Activated CD4-positive, alpha-beta T cell treated with anti-CD3 and anti-CD28 coated beads, Interleukin-2, amount 10 ng/mL, durations not matched to agents 7 days and 5 days (primary cell): ENCODE measurements around the gene NACA. TPM values are rescaled to one million over a fixed set of nuclear protein-coding genes. Genes with fewer than 3 reads are reported as not detected.
"Not testable (repeated sequence)": the region's sequence is repeated elsewhere in the genome, so short reads cannot be mapped to it uniquely, and the experiment has no call there.

Experiments
- CTCF ChIA-PET: fragments of 350-600 bp; sonication (Branson Sonifier 250); formaldehyde crosslinking; loops from one replicate; lab custom pipeline; 2021; ENCODE audit warnings: antibody characterized with exemption; lab: Charles Lee
- POLR2A ChIA-PET: fragments of 350-600 bp; sonication (Branson Sonifier 250); formaldehyde crosslinking; loops from one replicate; lab custom pipeline; 2021; ENCODE audit warnings: antibody characterized with exemption; lab: Charles Lee
- DNase-seq: peaks from one replicate; pipeline ENCODE4 v3.0.0-alpha.2; 2020
- H3K27ac Mint-ChIP-seq: one replicate; pipeline ENCODE4 v1.8.0; 2021; ENCODE audit warnings: mild to moderate bottlenecking, moderate library complexity, mixed read lengths
- H3K27me3 Mint-ChIP-seq: one replicate; pipeline ENCODE4 v1.8.0; 2021; ENCODE audit warnings: mixed read lengths
- H3K36me3 Mint-ChIP-seq: one replicate; pipeline ENCODE4 v1.8.0; 2021; ENCODE audit warnings: low read depth, mixed read lengths
- H3K4me1 Mint-ChIP-seq: one replicate; pipeline ENCODE4 v1.8.0; 2021; ENCODE audit warnings: mixed read lengths
- H3K4me3 Mint-ChIP-seq: one replicate; pipeline ENCODE4 v1.8.0; 2021; ENCODE audit warnings: mild to moderate bottlenecking, moderate library complexity, mixed read lengths
- H3K9me3 Mint-ChIP-seq: one replicate; pipeline ENCODE4 v1.8.0; 2021; ENCODE audit warnings: mixed read lengths
- total RNA-seq, 2 experiments: library from RNA; stranded (reverse); gene quantifications; one replicate each; pipeline ENCODE4 v1.2.3, GENCODE V29; 2021

The NACA gene
- 100 to 1,000 TPM; 805 to 843 TPM for total RNA-seq

- Mint-ChIP-seq H3K27ac (peak within 1 kb of the TSS; percentile 98), H3K36me3 (peaks cover 69% of the 10 kb centered on the region), H3K4me1 (peaks cover 48% of the 10 kb centered on the region), H3K4me3 (peak within 1 kb of the TSS; percentile 95), H3K9me3 (no peaks in the 10 kb centered on the region), H3K27me3 (no peaks in the 10 kb centered on the region)
- CTCF ChIA-PET = interaction anchor here (0.6 to 1.3 kb wide), 4 partner anchors 8 to 276 kb away, joined by 3 to 6 read pairs (median 4); no protein-coding TSS in a partner anchor
- POLR2A ChIA-PET = interaction anchor here (0.6 to 1.2 kb wide), 8 partner anchors 15 to 90 kb away, joined by 3 to 8 read pairs (median 4); partner anchors contain the start of gene PTGES3
- peak; percentile 100 for DNase-seq
Measured at GRCh38 chr12:56724972-56725722, at the start of gene NACA. Gene NACA, minus strand, starts transcription at chr12:56725299. Its CDS starts 778 bp downstream, at chr12:56724521.

DNA sequence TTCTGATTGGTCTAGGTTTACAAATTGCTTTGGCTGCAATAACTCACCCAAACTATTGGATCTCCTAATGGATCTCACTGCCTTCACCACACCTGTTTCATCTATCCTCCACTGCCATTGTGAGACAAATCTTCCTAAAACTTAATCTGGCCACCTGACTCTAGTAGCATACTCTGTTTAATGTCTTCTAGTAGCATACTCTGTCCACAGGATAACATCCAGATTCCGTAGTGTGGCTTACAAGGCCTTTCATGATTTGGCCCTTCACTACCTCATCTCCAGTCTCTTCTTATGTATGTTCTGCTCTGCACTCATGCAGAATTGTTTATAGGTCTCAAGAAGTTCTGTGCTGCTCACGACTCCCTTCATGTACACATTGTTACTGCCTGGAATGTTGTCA, 48.0 kb upstream of the NACA start:
- CTCF ChIA-PET = no interaction called here
- Mint-ChIP-seq H3K27ac (no peak overlapping the region), H3K9me3 (no peaks in the 10 kb centered on the region), H3K4me1 (no peaks in the 10 kb centered on the region), H3K27me3 (no peaks in the 10 kb centered on the region), H3K36me3 (no peaks in the 10 kb centered on the region), H3K4me3 (no peak overlapping the region)
- no peak for DNase-seq
- POLR2A ChIA-PET = no interaction called here

- Mint-ChIP-seq H3K27ac (no peak overlapping the region), H3K36me3 (no peaks in the 10 kb centered on the region), H3K27me3 (no peaks in the 10 kb centered on the region), H3K4me3 (no peak overlapping the region), H3K4me1 (no peaks in the 10 kb centered on the region), H3K9me3 (no peaks in the 10 kb centered on the region)
- CTCF ChIA-PET = no interaction called here
- POLR2A ChIA-PET = no interaction called here
- DNase-seq = no peak
Measured at GRCh38 chr12:56772625-56773024, 47.5 kb upstream of the NACA start.

- ChIA-PET POLR2A (no interaction called here), CTCF (interaction anchor here (0.6 to 1.6 kb wide), 4 partner anchors 10 to 244 kb away, joined by 3 to 8 read pairs (median 4); no protein-coding TSS in a partner anchor)
- Mint-ChIP-seq H3K9me3 (no peaks in the 10 kb centered on the region), H3K27ac (no peak overlapping the region), H3K36me3 (no peaks in the 10 kb centered on the region), H3K4me1 (no peaks in the 10 kb centered on the region), H3K27me3 (no peaks in the 10 kb centered on the region), H3K4me3 (no peak overlapping the region)
- DNase-seq = no peak
Measured at GRCh38 chr12:56769868-56770267, 44.8 kb upstream of the NACA start.

- Mint-ChIP-seq H3K4me3 (no peak overlapping the region), H3K36me3 (no peaks in the 10 kb centered on the region), H3K9me3 (no peaks in the 10 kb centered on the region), H3K27ac (no peak overlapping the region), H3K4me1 (no peaks in the 10 kb centered on the region), H3K27me3 (no peaks in the 10 kb centered on the region)
- no peak for DNase-seq
- ChIA-PET CTCF (interaction anchor here (0.7 to 0.8 kb wide), 2 partner anchors 84 to 233 kb away, joined by 3 read pairs; no protein-coding TSS in a partner anchor), POLR2A (no interaction called here)
Measured at GRCh38 chr12:56768424-56768823, 43.3 kb upstream of the NACA start.

DNA sequence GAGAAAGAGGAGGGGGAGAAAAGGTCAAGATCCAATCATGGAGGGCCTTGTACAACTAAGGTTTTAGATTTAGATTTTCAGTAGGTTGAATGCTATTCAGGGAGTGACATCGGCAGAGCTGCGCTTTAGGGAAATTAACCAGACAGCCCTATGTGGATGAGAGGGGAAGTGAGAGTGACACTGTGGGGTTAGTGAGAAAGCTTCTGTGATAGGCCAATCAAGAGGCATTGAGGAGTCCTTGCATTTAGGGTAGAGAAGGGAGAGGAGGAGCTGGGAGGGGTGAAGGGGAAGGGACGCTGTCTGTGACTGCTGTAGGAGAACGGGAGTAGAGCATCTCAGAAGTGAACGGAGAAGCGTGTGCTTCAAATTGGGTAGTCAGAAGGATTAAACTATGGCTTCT, 41.4 kb upstream of the NACA start:
- no peak for DNase-seq
- no peak overlapping the region for H3K27ac Mint-ChIP-seq
- H3K4me3 Mint-ChIP-seq = no peak overlapping the region
- H3K4me1 Mint-ChIP-seq = no peaks in the 10 kb centered on the region
- ChIA-PET CTCF (no interaction called here), POLR2A (no interaction called here)
- no peaks in the 10 kb centered on the region for H3K27me3 Mint-ChIP-seq
- no peaks in the 10 kb centered on the region for H3K9me3 Mint-ChIP-seq
- H3K36me3 Mint-ChIP-seq = no peaks in the 10 kb centered on the region

- H3K27ac Mint-ChIP-seq = no peak overlapping the region
Measured at GRCh38 chr12:56763753-56764657, 38.9 kb upstream of the NACA start.

GRCh38 chr12:56761812-56762211, 36.7 kb upstream of the NACA start:
- H3K27me3 Mint-ChIP-seq = no peaks in the 10 kb centered on the region
- peaks cover 5% of the 10 kb centered on the region for H3K4me1 Mint-ChIP-seq
- H3K27ac Mint-ChIP-seq = no peak overlapping the region
- no peak overlapping the region for H3K4me3 Mint-ChIP-seq
- ChIA-PET POLR2A (no interaction called here), CTCF (interaction anchor here (0.9 to 1.1 kb wide), 2 partner anchors 225 to 235 kb away, joined by 3 to 6 read pairs; no protein-coding TSS in a partner anchor)
- H3K9me3 Mint-ChIP-seq = peaks cover 8% of the 10 kb centered on the region
- no peak for DNase-seq
- no peaks in the 10 kb centered on the region for H3K36me3 Mint-ChIP-seq

More at GRCh38 chr12:56763753-56764657, 38.9 kb upstream of the NACA start:
- Mint-ChIP-seq H3K4me3 (no peak overlapping the region), H3K9me3 (peaks cover 2% of the 10 kb centered on the region), H3K4me1 (no peaks in the 10 kb centered on the region), H3K27me3 (no peaks in the 10 kb centered on the region), H3K36me3 (no peaks in the 10 kb centered on the region)
- no peak for DNase-seq
- ChIA-PET CTCF (interaction anchor here (0.7 to 1.4 kb wide), 5 partner anchors 9 to 560 kb away, joined by 3 to 5 read pairs (median 4); a partner anchor contains a TSS), POLR2A (interaction anchor here (0.6 kb wide), 1 partner anchor 76 kb away, joined by 6 read pairs; the partner anchor contains the start of gene PTGES3)

GRCh38 chr12:56760460-56760859, 35.4 kb upstream of the NACA start:
- POLR2A ChIA-PET = no interaction called here
- H3K36me3 Mint-ChIP-seq = no peaks in the 10 kb centered on the region
- CTCF ChIA-PET = interaction anchor here (1.2 to 1.6 kb wide), 3 partner anchors 9 to 241 kb away, joined by 3 to 8 read pairs (median 5); no protein-coding TSS in a partner anchor
- no peaks in the 10 kb centered on the region for H3K27me3 Mint-ChIP-seq
- peaks cover 8% of the 10 kb centered on the region for H3K9me3 Mint-ChIP-seq
- peaks cover 10% of the 10 kb centered on the region for H3K4me1 Mint-ChIP-seq
- no peak overlapping the region for H3K4me3 Mint-ChIP-seq
- H3K27ac Mint-ChIP-seq = no peak overlapping the region
- no peak for DNase-seq

- no peak overlapping the region for H3K27ac Mint-ChIP-seq
- H3K4me3 Mint-ChIP-seq = no peak overlapping the region
- ChIA-PET POLR2A (no interaction called here), CTCF (interaction anchor here (0.6 to 1.6 kb wide), 4 partner anchors 10 to 242 kb away, joined by 3 to 8 read pairs (median 4); no protein-coding TSS in a partner anchor)
- H3K4me1 Mint-ChIP-seq = peaks cover 12% of the 10 kb centered on the region
- H3K36me3 Mint-ChIP-seq = no peaks in the 10 kb centered on the region
- peaks cover 8% of the 10 kb centered on the region for H3K9me3 Mint-ChIP-seq
- DNase-seq = no peak
- no peaks in the 10 kb centered on the region for H3K27me3 Mint-ChIP-seq
Measured at GRCh38 chr12:56759263-56759908, 34.3 kb upstream of the NACA start.

GRCh38 chr12:56758728-56759262, 33.7 kb upstream of the NACA start:
- peaks cover 8% of the 10 kb centered on the region for H3K9me3 Mint-ChIP-seq
- POLR2A ChIA-PET = no interaction called here
- no peak overlapping the region for H3K4me3 Mint-ChIP-seq
- peaks cover 12% of the 10 kb centered on the region for H3K4me1 Mint-ChIP-seq
- CTCF ChIA-PET = interaction anchor here (1.8 kb wide), 1 partner anchor 239 kb away, joined by 9 read pairs; no protein-coding TSS in a partner anchor
- no peak for DNase-seq
- H3K36me3 Mint-ChIP-seq = no peaks in the 10 kb centered on the region
- no peak overlapping the region for H3K27ac Mint-ChIP-seq
- H3K27me3 Mint-ChIP-seq = no peaks in the 10 kb centered on the region

- H3K27me3 Mint-ChIP-seq, H3K9me3 Mint-ChIP-seq, H3K27ac Mint-ChIP-seq, POLR2A ChIA-PET, H3K36me3 Mint-ChIP-seq, H3K4me3 Mint-ChIP-seq, DNase-seq: not testable (repeated sequence)
- CTCF ChIA-PET = interaction anchor here (0.6 to 2.0 kb wide), 6 partner anchors 230 to 354 kb away, joined by 3 to 12 read pairs (median 8); no protein-coding TSS in a partner anchor
- peaks cover 18% of the 10 kb centered on the region for H3K4me1 Mint-ChIP-seq
Measured at GRCh38 chr12:56757971-56758370, 32.9 kb upstream of the NACA start.
